ENCODE data around the gene JADE2. TPM values are rescaled to one million over a fixed set of nuclear protein-coding genes. Genes with fewer than 3 reads are reported as not detected.

Gene JADE2
- polyA plus RNA-seq, 2 of the 4 experiments (the other 2 are of a cell fraction), result 24.0 to 27.1 TPM

GRCh38 chr5:134603059-134603458, 77.6 kb downstream of the JADE2 start:
- DNase-seq (ENCODE audit: low read depth in 1 of 2, low spot score in 1 of 2) (no peak), FAIRE-seq (no peak), ATAC-seq (peak in 1 of 2 experiments; percentile 56; a peak in 2 of 6 replicates)
- Histone ChIP-seq H3K9me3 (no peaks in the 10 kb centered on the region), H3K4me2 (no peak overlapping the region), H3K27ac (no peak overlapping the region), H3K4me3 (no peak overlapping the region), H3K4me1 (0 out of 3 replicates have a peak, but pooled peaks cover 3% of the 10 kb centered on the region)
- TF ChIP-seq HOXB5 (CRISPR knock-in tag; IDR thresholded peaks at IDR 0.05), result no peak
- TF ChIP-seq SMC3 (IDR thresholded peaks at IDR 0.05), result no peak
- no peak for TF ChIP-seq NPAS2 (CRISPR knock-in tag; IDR thresholded peaks at IDR 0.05; ENCODE audit: borderline replicate concordance)
- no peak for TF ChIP-seq BHLHE40 (IDR thresholded peaks at IDR 0.05; ENCODE audit: low read depth, low read length)
- no peak for TF ChIP-seq USF2 (IDR thresholded peaks at IDR 0.05)
- no peak for TF ChIP-seq HMGXB4 (CRISPR knock-in tag; IDR thresholded peaks at IDR 0.05; ENCODE audit: borderline replicate concordance)
- TF ChIP-seq JUN (IDR thresholded peaks at IDR 0.05), result no peak
- no peak for TF ChIP-seq ESRRA (IDR thresholded peaks at IDR 0.05; ENCODE audit: borderline replicate concordance, low read length)
- TF ChIP-seq SREBF2 (IDR thresholded peaks at IDR 0.05), result no peak
- TF ChIP-seq RARB (CRISPR knock-in tag; IDR thresholded peaks at IDR 0.05), result no peak
- no peak for TF ChIP-seq ATOH8 (CRISPR knock-in tag; IDR thresholded peaks at IDR 0.05; ENCODE audit: low read depth)
- TF ChIP-seq KDM5A (IDR thresholded peaks at IDR 0.05), result no peak
- no peak for TF ChIP-seq RFX5 (IDR thresholded peaks at IDR 0.05)
- TF ChIP-seq EHF (CRISPR knock-in tag; IDR thresholded peaks at IDR 0.05), result no peak
- TF ChIP-seq FOSL2 (IDR thresholded peaks at IDR 0.05), result no peak
- TF ChIP-seq FOSL2 (CRISPR knock-in tag; IDR thresholded peaks at IDR 0.05), result no peak
- no peak for TF ChIP-seq HOXA7 (CRISPR knock-in tag; IDR thresholded peaks at IDR 0.05)
- no peak for TF ChIP-seq HES2 (IDR thresholded peaks at IDR 0.05)
- WGBS (ENCODE audit: missing lambda C conversion rate), result 14% methylated on average over 1 of the region's 1 CpG
- ChIA-PET CTCF (interaction anchor here (1.2 to 1.9 kb wide), 3 partner anchors 16 to 76 kb away, joined by 4 to 7 read pairs (median 5); no protein-coding TSS in a partner anchor), POLR2A (interaction anchor here (0.5 kb wide), 1 partner anchor 135 kb away, joined by 3 read pairs; no protein-coding TSS in a partner anchor)

GRCh38 chr5:134604908-134605307, 79.4 kb downstream of the JADE2 start:
- ChIA-PET CTCF (interaction anchor here (1.0 to 1.9 kb wide), 3 partner anchors 18 to 27 kb away, joined by 3 to 5 read pairs (median 4); no protein-coding TSS in a partner anchor), POLR2A (no interaction called here)
- Histone ChIP-seq H3K27ac (no peak overlapping the region), H3K4me2 (no peak overlapping the region), H3K4me3 (no peak overlapping the region), H3K4me1 (0 out of 3 replicates have a peak, but pooled peaks cover 6% of the 10 kb centered on the region), H3K9me3 (no peaks in the 10 kb centered on the region)
- DNase-seq (ENCODE audit: low read depth in 1 of 2, low spot score in 1 of 2) (no peak), ATAC-seq (no peak), FAIRE-seq (peak; percentile 59)
- TF ChIP-seq TP53 (CRISPR knock-in tag; IDR thresholded peaks at IDR 0.05), result no peak
- TF ChIP-seq RARB (CRISPR knock-in tag; IDR thresholded peaks at IDR 0.05), result no peak
- TF ChIP-seq ZC3H11A (IDR thresholded peaks at IDR 0.05), result no peak
- WGBS (ENCODE audit: missing lambda C conversion rate), result 91% methylated on average over 1 of the region's 1 CpG

GRCh38 chr5:134606726-134607125, 81.3 kb downstream of the JADE2 start:
- no peak overlapping the region for H3K27ac ChIP-seq
- POLR2A ChIA-PET, result no interaction called here
- TF ChIP-seq KDM5A (IDR thresholded peaks at IDR 0.05), result no peak
- TF ChIP-seq CEBPB (IDR thresholded peaks at IDR 0.05), result 0 out of 4 replicates have a peak, but pooled peaks of 1 of the 2 experiments have one; percentile 18
- 82% methylated on average over 5 of the region's 5 CpGs for WGBS (ENCODE audit: missing lambda C conversion rate)
- CTCF ChIA-PET, result interaction anchor here (1.2 to 2.1 kb wide), 5 partner anchors 12 to 80 kb away, joined by 3 to 8 read pairs (median 4); no protein-coding TSS in a partner anchor
- no peak for DNase-seq (ENCODE audit: low read depth in 1 of 2, low spot score in 1 of 2)
- no peak for ATAC-seq
- FAIRE-seq, result no peak
- no peak overlapping the region for H3K4me2 ChIP-seq
- H3K4me3 ChIP-seq, result no peak overlapping the region
- peaks cover 17% of the 10 kb centered on the region; the same call in 2 of the 3 replicates for H3K4me1 ChIP-seq
- H3K9me3 ChIP-seq, result no peaks in the 10 kb centered on the region

Measured in A549 (cell line).